Measurements from ENCODE around the gene C14orf93. TPM values are rescaled to one million over a fixed set of nuclear protein-coding genes. Genes with fewer than 3 reads are reported as not detected.
A peak's percentile ranks its signal among the peaks of the same experiment; 100 is the strongest.

Gene C14orf93
- total and polyA plus RNA-seq, 9 of the 15 experiments (the other 6 are each of a cell fraction or from before 2014, with no cell fraction given), result 2.2 to 22.4 (median 16.1) TPM

- TF ChIP-seq ZNF318 (IDR thresholded peaks at IDR 0.05; ENCODE audit: borderline replicate concordance in 1 of 2, low read depth in 1 of 2) (no peak), E2F3 (CRISPR knock-in tag; IDR thresholded peaks at IDR 0.05) (no peak), ILF3 (IDR thresholded peaks at IDR 0.05; ENCODE audit: borderline replicate concordance) (no peak), MBD2 (IDR thresholded peaks at IDR 0.05; ENCODE audit: borderline replicate concordance, low read depth) (peak; percentile 26; the same call in 1 of the 2 replicates), BACH1 (tag; IDR thresholded peaks at IDR 0.05) (no peak), E2F4 (CRISPR knock-in tag; IDR thresholded peaks at IDR 0.05; ENCODE audit: low read depth) (no peak), NFIC (IDR thresholded peaks at IDR 0.05) (peak; percentile 54; the same call in 1 of the 2 replicates), RBM17 (IDR thresholded peaks at IDR 0.05; ENCODE audit: borderline replicate concordance, low read depth, low read length) (no peak), YBX1 (IDR thresholded peaks at IDR 0.05) (no peak)
- TF ChIP-seq, protein P1, sequence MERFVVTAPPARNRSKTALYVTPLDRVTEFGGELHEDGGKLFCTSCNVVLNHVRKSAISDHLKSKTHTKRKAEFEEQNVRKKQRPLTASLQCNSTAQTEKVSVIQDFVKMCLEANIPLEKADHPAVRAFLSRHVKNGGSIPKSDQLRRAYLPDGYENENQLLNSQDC (CRISPR knock-in tag; IDR thresholded peaks at IDR 0.05), result no peak
Observed at GRCh38 chr14:23020143-23021128, 10.5 kb upstream of the C14orf93 start (continued).
